IgD-negative memory B cell (primary cell): ENCODE results near the gene FXYD2. TPM values are rescaled to one million over a fixed set of nuclear protein-coding genes. Genes with fewer than 3 reads are reported as not detected.

Experiments used
- polyA plus RNA-seq: library from polyadenylated mRNA; unstranded; fragments of 300-500 nt; fragmentation: Illumina TruSeq; gene quantifications from one replicate; pipeline ENCODE4 v1.2.3, GENCODE V29; 2021

Gene FXYD2
- polyA plus RNA-seq, 1 donor from 2014 or later = not detected

Other genes with a start within 250 kb of the FXYD2 start
- gene DSCAML1, start 27.5 kb downstream of the FXYD2 start, polyA plus RNA-seq = not detected
- gene FXYD6, start 51.9 kb upstream of the FXYD2 start, polyA plus RNA-seq = not detected
- 0.35 TPM for gene TMPRSS13, start 104.7 kb upstream of the FXYD2 start, polyA plus RNA-seq
- gene IL10RA, start 161.7 kb upstream of the FXYD2 start, polyA plus RNA-seq = 97.1 TPM